Mucosa of gallbladder (tissue), 1 donor: ENCODE data around the gene GPR3. TPM values are rescaled to one million over a fixed set of nuclear protein-coding genes. Genes with fewer than 3 reads are reported as not detected.
"Not testable (repeated sequence)": the region's sequence is repeated elsewhere in the genome, so short reads cannot be mapped to it uniquely, and the experiment has no call there.

ENCODE experiments used
- DNase-seq: peaks from one replicate; pipeline ENCODE4 v3.0.0-alpha.2; 2020; ENCODE audit warnings: low spot score
- total RNA-seq: library from RNA; stranded (reverse); gene quantifications from one replicate; pipeline ENCODE4 v1.2.1, GENCODE V29; 2021
- donor health status: DM: no; HTN: no; CAD: no.

The GPR3 gene
- total RNA-seq, 1 donor from 2014 or later = 0.09 TPM

- DNase-seq = no peak
These were observed 6.2 kb downstream of the GPR3 start for GRCh38 chr1:27398405-27399149.

- no peak for DNase-seq
These were observed 7.0 kb downstream of the GPR3 start for GRCh38 chr1:27399251-27400025.

- no peak for DNase-seq
These were observed 7.9 kb downstream of the GPR3 start for GRCh38 chr1:27400082-27400962.

GRCh38 chr1:27400963-27401341, 8.5 kb downstream of the GPR3 start:
- DNase-seq = no peak

- peak; percentile 84 for DNase-seq
These were observed 9.9 kb downstream of the GPR3 start for GRCh38 chr1:27402349-27402754.

GRCh38 chr1:27403065-27403726, 10.8 kb downstream of the GPR3 start:
- peak; percentile 40 for DNase-seq

- DNase-seq = no peak
These were observed 11.5 kb downstream of the GPR3 start for GRCh38 chr1:27403931-27404330.

- peak; percentile 39 for DNase-seq
These were observed 12.7 kb downstream of the GPR3 start for GRCh38 chr1:27405074-27405473.

- not testable (repeated sequence) for DNase-seq
These were observed 13.4 kb downstream of the GPR3 start for GRCh38 chr1:27405598-27406361.

- DNase-seq = no peak
These were observed 13.9 kb downstream of the GPR3 start for GRCh38 chr1:27406362-27406680.

- DNase-seq = not testable (repeated sequence)
These were observed 14.4 kb downstream of the GPR3 start for GRCh38 chr1:27406791-27407190.

GRCh38 chr1:27408151-27408550, 15.7 kb downstream of the GPR3 start:
- no peak for DNase-seq

- no peak for DNase-seq
These were observed 17.2 kb downstream of the GPR3 start for GRCh38 chr1:27409669-27410068.

GRCh38 chr1:27410709-27411108, 18.3 kb downstream of the GPR3 start:
- no peak for DNase-seq

- DNase-seq = no peak
These were observed 20.1 kb downstream of the GPR3 start for GRCh38 chr1:27412502-27412901.

- no peak for DNase-seq
These were observed 20.6 kb downstream of the GPR3 start for GRCh38 chr1:27413004-27413403.

- no peak for DNase-seq
These were observed 21.7 kb downstream of the GPR3 start for GRCh38 chr1:27414091-27414490.

GRCh38 chr1:27416387-27417111, 24.1 kb downstream of the GPR3 start:
- DNase-seq = peak; percentile 46

- no peak for DNase-seq
These were observed 25.3 kb downstream of the GPR3 start for GRCh38 chr1:27417713-27418112.
